ENCODE measurements around the gene AMOTL2.

The AMOTL2 gene

GRCh38 chr3:134314588-134315285, 59.5 kb downstream of the AMOTL2 start:
- FAIRE-seq (no peak), DNase-seq (ENCODE audit: insufficient read length, low spot score) (no peak)
- no peak for TF ChIP-seq CTCF (IDR thresholded peaks at IDR 0.05; ENCODE audit: insufficient read depth, missing control alignments)

- FAIRE-seq (no peak), DNase-seq (ENCODE audit: insufficient read length, low spot score) (no peak)
- no peak for TF ChIP-seq CTCF (IDR thresholded peaks at IDR 0.05; ENCODE audit: insufficient read depth, missing control alignments)
These were observed 60.2 kb downstream of the AMOTL2 start for GRCh38 chr3:134313847-134314587.

GRCh38 chr3:134312873-134313846, 61.1 kb downstream of the AMOTL2 start:
- DNase-seq (ENCODE audit: insufficient read length, low spot score) = no peak
- FAIRE-seq = no peak

GRCh38 chr3:134312072-134312872, 62.0 kb downstream of the AMOTL2 start:
- TF ChIP-seq CTCF (IDR thresholded peaks at IDR 0.05; ENCODE audit: insufficient read depth, missing control alignments) = no peak
- FAIRE-seq (no peak), DNase-seq (ENCODE audit: insufficient read length, low spot score) (no peak)

More at GRCh38 chr3:134312873-134313846, 61.1 kb downstream of the AMOTL2 start:
- TF ChIP-seq CTCF (IDR thresholded peaks at IDR 0.05; ENCODE audit: insufficient read depth, missing control alignments) = no peak

GRCh38 chr3:134311693-134312071, 62.6 kb downstream of the AMOTL2 start:
- DNase-seq (ENCODE audit: insufficient read length, low spot score) (no peak), FAIRE-seq (no peak)
- no peak for TF ChIP-seq CTCF (IDR thresholded peaks at IDR 0.05; ENCODE audit: insufficient read depth, missing control alignments)

GRCh38 chr3:134311265-134311664, 63.0 kb downstream of the AMOTL2 start:
- FAIRE-seq (no peak), DNase-seq (ENCODE audit: insufficient read length, low spot score) (no peak)
- no peak for TF ChIP-seq CTCF (IDR thresholded peaks at IDR 0.05; ENCODE audit: insufficient read depth, missing control alignments)
